ENCODE data around the gene RNF212B. TPM values are rescaled to one million over a fixed set of nuclear protein-coding genes. Genes with fewer than 3 reads are reported as not detected.

RNF212B gene
- total RNA-seq, 4 donors from 2014 or later = not detected

DNA sequence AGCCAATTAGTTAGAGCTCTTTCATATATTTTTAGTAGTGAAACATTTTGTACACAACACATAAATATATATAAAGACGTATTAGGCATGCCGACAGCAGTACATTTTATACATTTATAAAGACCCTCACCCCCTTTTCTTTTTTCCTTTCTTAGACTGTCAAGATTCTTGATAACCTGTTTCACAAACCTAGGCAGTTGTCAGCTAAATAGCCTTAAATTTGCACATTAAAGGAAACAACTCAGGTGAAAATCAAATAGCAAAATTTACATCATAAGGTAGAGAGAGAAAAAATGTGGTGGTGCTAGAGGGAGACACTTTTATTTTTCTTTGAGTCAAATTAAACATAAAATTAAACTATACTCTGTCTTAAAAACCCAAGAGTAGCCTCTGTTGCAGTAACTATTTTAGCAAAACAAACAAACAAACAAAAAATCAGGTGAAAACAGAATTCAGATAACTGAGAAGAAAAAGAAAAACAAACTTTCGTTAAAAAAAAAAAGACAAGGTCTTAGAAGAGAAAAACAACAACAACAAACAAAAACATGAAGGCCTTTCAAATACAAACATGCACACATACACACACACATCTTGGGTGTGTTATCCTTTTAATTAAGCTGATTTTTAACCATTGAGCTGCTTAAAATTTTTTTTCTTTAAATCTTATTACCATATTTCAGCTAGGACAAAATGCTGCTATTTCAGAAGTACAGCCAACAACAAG lies 31.2 kb upstream of the RNF212B start:
- Histone ChIP-seq H3K27me3 (no peaks in the 10 kb centered on the region), H3K27ac (no peak overlapping the region), H3K9me3 (no peaks in the 10 kb centered on the region), H3K36me3 (no peaks in the 10 kb centered on the region), H3K4me3 (no peak overlapping the region), H3K4me1 (no peaks in the 10 kb centered on the region)
- no peak for DNase-seq (ENCODE audit: low spot score in 2 of 2)
- 78% methylated on average over 3 of the region's 3 CpGs for WGBS
- TF ChIP-seq EP300 (IDR thresholded peaks at IDR 0.05) = no peak
- TF ChIP-seq POLR2AphosphoS5 (IDR thresholded peaks at IDR 0.05) = no peak
- TF ChIP-seq POLR2A (IDR thresholded peaks at IDR 0.05) = no peak
- TF ChIP-seq, protein P1, sequence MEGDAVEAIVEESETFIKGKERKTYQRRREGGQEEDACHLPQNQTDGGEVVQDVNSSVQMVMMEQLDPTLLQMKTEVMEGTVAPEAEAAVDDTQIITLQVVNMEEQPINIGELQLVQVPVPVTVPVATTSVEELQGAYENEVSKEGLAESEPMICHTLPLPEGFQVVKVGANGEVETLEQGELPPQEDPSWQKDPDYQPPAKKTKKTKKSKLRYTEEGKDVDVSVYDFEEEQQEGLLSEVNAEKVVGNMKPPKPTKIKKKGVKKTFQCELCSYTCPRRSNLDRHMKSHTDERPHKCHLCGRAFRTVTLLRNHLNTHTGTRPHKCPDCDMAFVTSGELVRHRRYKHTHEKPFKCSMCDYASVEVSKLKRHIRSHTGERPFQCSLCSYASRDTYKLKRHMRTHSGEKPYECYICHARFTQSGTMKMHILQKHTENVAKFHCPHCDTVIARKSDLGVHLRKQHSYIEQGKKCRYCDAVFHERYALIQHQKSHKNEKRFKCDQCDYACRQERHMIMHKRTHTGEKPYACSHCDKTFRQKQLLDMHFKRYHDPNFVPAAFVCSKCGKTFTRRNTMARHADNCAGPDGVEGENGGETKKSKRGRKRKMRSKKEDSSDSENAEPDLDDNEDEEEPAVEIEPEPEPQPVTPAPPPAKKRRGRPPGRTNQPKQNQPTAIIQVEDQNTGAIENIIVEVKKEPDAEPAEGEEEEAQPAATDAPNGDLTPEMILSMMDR (IDR thresholded peaks at IDR 0.05) = no peak

DNA sequence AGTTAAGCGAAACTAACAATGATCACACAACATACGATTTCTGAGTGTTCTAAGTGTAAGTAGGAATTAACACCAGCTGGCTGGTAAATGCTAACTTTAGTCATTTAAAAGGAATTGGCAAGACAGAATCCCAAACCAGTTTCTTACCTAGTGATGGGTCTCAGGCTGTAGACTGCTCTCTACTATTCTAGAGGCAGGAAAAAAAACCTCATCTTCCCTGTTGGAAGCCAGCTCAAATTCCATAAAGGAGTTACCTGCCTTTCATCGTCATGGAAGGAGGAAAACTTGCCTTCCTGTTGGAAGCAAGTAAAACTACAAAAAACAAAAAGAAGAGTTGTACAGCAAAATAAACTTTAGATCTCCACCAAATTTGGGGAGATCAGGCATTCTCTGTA lies 30.6 kb upstream of the RNF212B start:
- Histone ChIP-seq H3K9me3 (no peaks in the 10 kb centered on the region), H3K4me1 (no peaks in the 10 kb centered on the region)
- 63% methylated on average over 3 of the region's 3 CpGs for WGBS

DNA sequence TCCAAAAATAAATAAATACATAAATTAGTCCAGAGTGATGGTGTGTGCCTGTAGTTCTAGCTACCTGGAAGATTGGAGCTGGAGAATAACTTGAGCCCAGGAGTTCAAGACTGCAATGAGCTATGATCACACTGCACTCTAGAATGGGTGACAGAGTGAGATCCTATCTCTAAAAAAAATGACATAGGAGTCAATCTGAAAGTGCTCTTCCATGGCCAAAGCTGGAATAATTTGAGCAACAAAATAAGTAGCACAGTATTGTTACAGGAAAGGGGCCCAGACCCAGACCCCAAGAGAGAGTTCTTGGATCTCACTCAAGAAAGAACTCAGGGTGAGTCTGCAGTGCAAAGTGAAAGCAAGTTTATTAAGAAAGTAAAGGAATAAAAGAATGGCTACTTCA lies 29.4 kb upstream of the RNF212B start:
- Histone ChIP-seq H3K4me3 (no peak overlapping the region), H3K9me3 (no peaks in the 10 kb centered on the region), H3K36me3 (no peaks in the 10 kb centered on the region), H3K27me3 (no peaks in the 10 kb centered on the region), H3K27ac (no peak overlapping the region), H3K4me1 (no peaks in the 10 kb centered on the region)
- no peak for TF ChIP-seq POLR2AphosphoS5 (IDR thresholded peaks at IDR 0.05)
- TF ChIP-seq POLR2A (IDR thresholded peaks at IDR 0.05) = no peak
- TF ChIP-seq EP300 (IDR thresholded peaks at IDR 0.05) = no peak
- TF ChIP-seq, protein P1 (IDR thresholded peaks at IDR 0.05) = no peak
- no peak for DNase-seq (ENCODE audit: low spot score in 2 of 2)

More for the DNA sequence above, 30.6 kb upstream of the RNF212B start:
- Histone ChIP-seq H3K27ac (no peak overlapping the region), H3K27me3 (no peaks in the 10 kb centered on the region), H3K4me3 (no peak overlapping the region), H3K36me3 (no peaks in the 10 kb centered on the region)
- TF ChIP-seq EP300 (IDR thresholded peaks at IDR 0.05) = no peak
- no peak for TF ChIP-seq POLR2AphosphoS5 (IDR thresholded peaks at IDR 0.05)
- no peak for TF ChIP-seq POLR2A (IDR thresholded peaks at IDR 0.05)
- TF ChIP-seq, protein P1 (IDR thresholded peaks at IDR 0.05) = no peak
- no peak for DNase-seq (ENCODE audit: low spot score in 2 of 2)

DNA sequence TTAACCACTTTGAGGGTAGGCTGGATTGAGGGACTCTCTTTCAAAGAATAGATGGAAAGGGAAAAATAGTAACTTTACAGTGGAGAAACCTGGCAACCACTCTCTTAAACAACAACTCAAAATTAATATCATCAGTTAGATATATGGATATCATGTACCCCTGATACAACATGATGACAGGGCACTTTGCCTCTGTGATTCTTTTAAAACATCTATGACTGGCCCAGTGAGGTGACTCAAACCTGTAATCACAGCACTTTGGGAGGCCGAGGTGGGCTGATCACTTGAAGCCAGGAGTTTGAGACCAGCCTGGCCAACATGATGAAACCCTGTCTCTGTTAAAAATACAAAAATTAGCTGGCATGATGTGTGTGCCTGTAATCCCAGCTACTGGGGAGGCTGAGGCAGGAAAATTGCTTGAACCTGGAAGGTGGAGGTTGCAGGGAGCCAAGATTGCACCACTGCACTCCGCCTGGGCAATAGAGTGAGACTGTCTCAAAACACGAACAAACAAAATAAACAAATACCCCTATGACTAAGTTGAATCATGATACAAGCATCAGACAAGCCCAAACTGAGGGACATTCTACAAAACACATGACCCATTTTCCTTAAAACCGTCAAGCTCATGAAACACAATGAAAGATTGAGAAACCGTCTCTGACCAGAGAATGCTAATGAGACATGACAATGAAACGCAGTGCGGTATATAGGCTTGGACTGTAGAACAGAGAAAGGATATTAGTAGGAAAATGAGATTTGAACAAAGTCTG lies 27.9 kb upstream of the RNF212B start:
- Histone ChIP-seq H3K4me1 (no peaks in the 10 kb centered on the region), H3K27ac (no peak overlapping the region), H3K36me3 (no peaks in the 10 kb centered on the region), H3K4me3 (no peak overlapping the region), H3K27me3 (no peaks in the 10 kb centered on the region), H3K9me3 (no peaks in the 10 kb centered on the region)
- TF ChIP-seq, protein P1 (IDR thresholded peaks at IDR 0.05) = no peak
- TF ChIP-seq EP300 (IDR thresholded peaks at IDR 0.05) = no peak
- no peak for TF ChIP-seq POLR2AphosphoS5 (IDR thresholded peaks at IDR 0.05)
- no peak for TF ChIP-seq POLR2A (IDR thresholded peaks at IDR 0.05)
- 78% methylated on average over 7 of the region's 7 CpGs for whole genome bisulfite sequencing
- no peak for DNase-seq (ENCODE audit: low spot score in 2 of 2)

DNA sequence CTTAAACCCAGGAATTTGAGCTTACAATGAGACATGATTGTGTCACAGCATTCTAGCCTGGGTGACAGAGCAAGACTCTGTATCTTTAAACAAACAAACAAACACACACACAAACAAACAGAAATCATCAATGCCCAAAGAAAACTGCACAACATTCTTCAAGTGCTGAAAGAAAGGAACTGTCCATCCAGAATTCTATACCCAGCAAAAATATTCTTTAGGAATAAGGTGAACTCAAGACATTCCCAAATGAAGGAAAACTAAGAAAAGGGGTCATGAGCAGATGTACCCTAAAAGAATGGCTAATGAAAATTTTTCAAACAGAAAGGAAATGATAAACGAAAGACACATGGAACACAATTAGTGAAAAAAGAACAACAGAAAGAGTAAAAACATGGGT lies 22.3 kb upstream of the RNF212B start:
- H3K9me3 ChIP-seq = no peaks in the 10 kb centered on the region
- H3K27me3 ChIP-seq = peaks cover 3% of the 10 kb centered on the region
- H3K27ac ChIP-seq = no peak overlapping the region
- 93% methylated on average over 1 of the region's 1 CpG for WGBS
- no peak overlapping the region for H3K4me3 ChIP-seq
- DNase-seq (ENCODE audit: low spot score in 2 of 2) = no peak
- H3K36me3 ChIP-seq = no peaks in the 10 kb centered on the region
- H3K4me1 ChIP-seq = no peaks in the 10 kb centered on the region
- TF ChIP-seq POLR2A (IDR thresholded peaks at IDR 0.05) (no peak), POLR2AphosphoS5 (IDR thresholded peaks at IDR 0.05) (no peak), EP300 (IDR thresholded peaks at IDR 0.05) (no peak)
- TF ChIP-seq, protein P1 (IDR thresholded peaks at IDR 0.05) = no peak
